ENCODE results near the gene ZNF578.
"Not testable (repeated sequence)": the region's sequence is repeated elsewhere in the genome, so short reads cannot be mapped to it uniquely, and the experiment has no call there.

Gene ZNF578

GRCh38 chr19:52453324-52454094, at the start of gene ZNF578:
Gene ZNF578, plus strand, starts transcription at chr19:52453553. Its CDS starts 48,293 bp downstream, at chr19:52501846.
- DNase-seq = peak; percentile 61 to 71

DNA sequence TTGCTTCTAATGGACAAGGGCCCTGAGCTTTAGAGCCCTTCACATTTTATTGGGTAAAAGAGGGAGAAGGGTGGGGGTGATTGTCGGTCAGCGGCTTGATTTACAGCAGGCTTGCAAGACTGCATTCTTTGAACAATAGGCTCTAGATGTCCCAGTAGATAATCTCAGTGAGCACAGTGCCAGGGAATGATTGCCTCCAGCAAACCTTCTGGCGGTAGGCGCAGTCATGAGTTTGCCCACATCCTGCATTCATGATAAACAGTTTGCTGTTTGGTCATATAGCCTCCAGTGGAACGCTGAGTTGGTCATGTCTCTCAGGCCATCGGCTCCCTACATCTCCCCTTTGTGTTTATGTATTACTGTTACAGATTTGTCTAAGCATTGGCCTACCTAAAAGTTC, 43.1 kb upstream of the ZNF578 start:
- no peak for DNase-seq

DNA sequence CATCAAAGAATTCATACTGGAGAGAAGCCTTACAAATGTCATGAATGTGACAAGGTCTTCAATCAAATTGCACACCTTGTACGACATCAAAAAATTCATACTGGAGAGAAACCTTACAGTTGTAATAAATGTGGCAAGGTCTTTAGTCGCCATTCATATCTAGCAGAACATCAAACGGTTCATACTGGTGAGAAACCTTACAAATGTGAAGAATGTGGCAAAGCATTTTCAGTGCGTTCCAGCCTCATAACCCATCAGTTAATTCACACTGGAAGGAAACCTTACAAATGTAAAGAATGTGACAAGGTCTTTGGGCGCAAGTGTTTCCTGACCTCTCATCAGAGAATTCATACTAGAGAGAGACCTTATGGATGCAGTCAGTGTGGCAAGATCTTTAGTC, 37.6 kb upstream of the ZNF578 start:
- DNase-seq = no peak

- no peak for DNase-seq
These were observed 24.4 kb upstream of the ZNF578 start, which contains the start of gene ZNF534 for GRCh38 chr19:52428937-52429336. Gene ZNF534, plus strand, starts transcription at chr19:52429148. Its CDS starts 2,327 bp downstream, at chr19:52431475.

GRCh38 chr19:52442179-52442578, 11.2 kb upstream of the ZNF578 start:
- DNase-seq = no peak

- DNase-seq = no peak
These were observed 8.8 kb upstream of the ZNF578 start for GRCh38 chr19:52444506-52444905.

GRCh38 chr19:52451241-52451640, 2.1 kb upstream of the ZNF578 start:
- no peak for DNase-seq

GRCh38 chr19:52464798-52465470, 11.6 kb downstream of the ZNF578 start:
- no peak for DNase-seq

- DNase-seq = no peak
These were observed 20.4 kb downstream of the ZNF578 start for GRCh38 chr19:52473655-52474350.

DNA sequence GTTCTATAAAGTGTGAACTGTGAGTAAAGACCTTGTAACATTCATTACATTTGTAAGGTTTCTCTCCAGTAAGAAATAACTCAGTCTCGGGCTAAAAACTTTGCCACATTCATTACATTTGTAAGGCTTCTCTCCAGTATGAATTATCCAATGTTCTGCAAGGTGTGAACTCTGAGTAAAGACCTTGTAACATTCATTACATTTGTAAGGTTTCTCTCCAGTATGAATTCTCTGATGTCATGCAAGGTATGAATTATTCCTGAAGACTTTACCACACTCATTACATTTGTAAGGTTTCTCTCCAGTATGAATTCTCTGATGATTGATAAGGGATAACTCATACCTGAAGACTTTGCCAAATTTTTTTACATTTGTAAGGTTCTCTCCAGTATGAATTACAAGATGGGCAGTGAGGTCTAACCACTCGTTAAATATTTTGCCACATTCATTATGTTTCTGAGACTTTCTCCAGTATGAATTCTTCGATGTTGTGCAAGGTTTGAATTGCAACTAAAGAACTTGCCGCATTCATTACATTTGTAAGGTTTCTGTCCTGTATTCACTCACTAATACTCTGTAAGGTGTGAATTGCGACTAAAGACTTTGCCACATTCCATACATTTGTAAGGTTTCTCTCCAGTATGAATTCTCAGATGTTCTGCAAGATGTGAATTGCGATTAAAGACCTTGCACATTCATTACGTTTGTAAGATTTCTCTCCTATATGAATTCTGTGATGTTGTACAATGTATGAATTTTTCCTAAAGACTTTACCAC, 21.2 kb downstream of the ZNF578 start:
- DNase-seq = no peak

- not testable (repeated sequence) for DNase-seq
These were observed 30.9 kb downstream of the ZNF578 start for GRCh38 chr19:52484111-52484743.

- not testable (repeated sequence) for DNase-seq
These were observed 31.7 kb downstream of the ZNF578 start for GRCh38 chr19:52485064-52485463.

GRCh38 chr19:52485561-52486240, 32.3 kb downstream of the ZNF578 start:
- DNase-seq = not testable (repeated sequence)

DNA sequence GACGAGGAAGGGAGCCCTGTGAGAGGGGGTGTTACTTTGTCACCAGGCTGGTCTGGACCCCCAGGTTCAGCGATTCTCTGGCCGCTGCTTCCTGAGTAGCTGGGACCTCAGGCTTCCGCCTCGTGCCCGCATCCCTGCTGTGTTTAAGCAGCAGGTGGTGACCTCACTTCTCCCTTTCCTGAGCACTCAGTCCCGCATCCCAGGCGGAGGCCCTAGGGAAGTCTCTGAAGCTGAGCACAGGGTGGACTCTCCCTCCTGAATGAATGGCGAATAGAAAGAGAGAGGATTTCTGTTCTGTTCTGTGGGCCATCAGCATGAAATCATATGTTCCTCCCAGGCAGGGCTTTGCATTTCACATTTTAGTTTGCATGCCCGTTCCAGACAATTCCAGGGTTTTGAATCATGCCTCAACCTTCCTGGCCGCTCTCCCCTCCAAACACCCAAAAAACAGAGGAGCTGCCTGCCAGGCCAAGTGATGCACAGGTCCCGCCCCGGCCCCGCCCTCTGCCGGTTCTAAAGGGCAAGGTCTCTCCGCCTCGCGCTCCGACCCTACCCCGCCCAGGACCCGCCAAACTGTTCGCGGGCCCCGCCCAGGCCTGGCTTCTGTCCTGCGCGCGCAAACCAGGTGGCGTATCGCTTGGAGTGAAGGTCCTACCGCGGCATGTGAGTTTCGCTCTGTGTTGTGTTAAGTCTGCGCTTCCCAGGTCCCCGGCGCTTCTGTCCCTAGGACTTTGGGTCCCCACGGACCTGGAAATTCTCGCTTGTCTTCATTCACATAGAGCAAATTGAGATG, 39.0 kb downstream of the ZNF578 start:
- peak in 1 of 2 experiments; percentile 3 for DNase-seq

- DNase-seq = no peak
These were observed 39.7 kb downstream of the ZNF578 start for GRCh38 chr19:52492994-52493470.

DNA sequence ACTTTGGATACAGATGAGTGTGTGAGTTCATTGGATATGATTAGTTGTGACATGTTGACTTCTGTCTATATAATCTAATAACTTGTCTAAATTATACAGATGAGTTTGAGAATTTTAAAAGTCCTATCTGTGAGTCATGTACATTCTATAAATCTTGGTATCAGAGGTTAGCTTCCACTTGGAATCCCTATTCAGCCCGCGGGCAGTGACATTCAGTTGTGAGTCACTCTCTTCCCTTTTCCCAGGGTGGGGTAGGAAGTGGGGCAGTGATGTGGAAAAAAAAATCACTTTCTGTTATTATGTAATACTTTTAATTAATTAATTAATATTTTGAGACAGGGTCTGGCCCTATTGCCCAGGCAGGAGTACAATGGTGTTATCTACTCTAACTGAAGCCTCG, 41.2 kb downstream of the ZNF578 start:
- no peak for DNase-seq

GRCh38 chr19:52498571-52498970, 45.2 kb downstream of the ZNF578 start:
- no peak for DNase-seq

DNA sequence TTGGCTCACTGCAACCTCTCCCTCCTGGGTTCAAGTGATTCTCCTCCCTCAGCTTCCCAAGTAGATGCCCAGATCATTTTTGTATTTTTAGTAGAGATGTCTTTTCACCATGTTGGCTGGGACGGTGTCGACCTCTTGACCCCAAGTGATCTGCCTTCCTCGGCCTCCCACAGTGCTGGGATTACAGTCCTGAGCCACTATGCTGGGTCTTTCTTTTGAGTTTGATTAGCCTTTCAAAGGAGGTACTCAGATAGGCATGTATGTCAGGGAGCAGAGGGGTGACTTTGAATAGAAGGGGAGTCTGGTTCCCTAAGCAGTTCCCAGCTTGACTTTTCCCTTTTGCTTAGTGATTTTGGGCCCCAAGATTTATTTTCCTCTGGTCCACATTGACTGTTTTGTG, 47.1 kb downstream of the ZNF578 start:
- DNase-seq = not testable (repeated sequence)

DNA sequence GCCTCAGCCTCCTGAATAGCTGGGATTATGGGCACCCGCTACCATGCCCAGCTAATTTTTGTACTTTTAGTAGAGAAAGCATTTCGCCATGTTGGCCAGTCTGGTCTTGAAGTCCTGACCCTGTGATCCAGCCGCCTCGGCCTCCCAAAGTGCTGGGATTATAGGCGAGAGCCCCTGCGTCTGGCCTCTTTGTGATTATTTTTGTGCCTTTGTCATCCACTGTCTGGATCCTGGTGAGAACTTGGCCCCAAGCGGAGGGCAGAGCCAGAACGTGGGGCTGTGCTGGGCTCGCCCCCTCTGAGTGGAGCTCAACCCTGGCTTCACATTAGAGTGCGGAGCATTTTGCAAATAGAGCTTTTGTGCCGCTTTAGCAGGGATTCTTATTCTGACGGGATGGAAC, 47.6 kb downstream of the ZNF578 start:
- not testable (repeated sequence) for DNase-seq

- no peak for DNase-seq
These were observed 53.9 kb downstream of the ZNF578 start for GRCh38 chr19:52507266-52507665.

DNA sequence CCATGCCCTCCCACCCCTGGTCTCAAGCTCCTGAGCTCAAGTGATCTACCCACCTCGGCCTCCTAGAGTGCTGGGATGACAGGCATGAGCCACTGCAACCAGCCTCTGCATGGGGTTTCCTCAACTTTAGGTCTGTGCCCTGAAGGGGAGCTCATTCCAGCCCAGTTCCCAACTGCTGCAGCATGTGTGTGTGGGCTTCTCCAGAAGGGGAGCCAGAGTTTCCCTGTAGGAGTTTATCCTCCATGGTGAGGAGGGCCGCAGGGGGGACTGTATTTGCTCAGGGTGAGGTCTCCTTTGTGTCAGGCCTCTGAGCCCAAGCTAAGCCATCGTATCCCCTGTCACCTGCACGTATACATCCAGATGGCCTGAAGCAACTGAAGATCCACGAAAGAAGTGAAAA, 62.8 kb downstream of the ZNF578 start:
- no peak for DNase-seq
